HEK293T (cell line): ENCODE measurements around the gene SH3PXD2B.

Experiments used
- BHLHE40 ChIP-seq: fragments of 450-650 bp; IDR thresholded peaks from 2 replicates; pipeline ENCODE4 v1.6.1; 2016; ENCODE audit warnings: mild to moderate bottlenecking, moderate library complexity, borderline replicate concordance
- CTBP1 ChIP-seq: fragments of 450-650 bp; IDR thresholded peaks from 2 replicates; pipeline ENCODE4 v1.6.1; 2016; ENCODE audit warnings: borderline replicate concordance
- FOXA1 ChIP-seq: fragments of 450-650 bp; IDR thresholded peaks from 2 replicates; pipeline ENCODE4 v1.6.1; 2016; ENCODE audit warnings: mild to moderate bottlenecking
- FOXK2 ChIP-seq: fragments of 450-650 bp; IDR thresholded peaks from 2 replicates; pipeline ENCODE4 v1.6.1; 2016; ENCODE audit warnings: mild to moderate bottlenecking
- FOXM1 ChIP-seq: fragments of 450-650 bp; IDR thresholded peaks from 2 replicates; pipeline ENCODE4 v1.6.1; 2017; ENCODE audit warnings: mild to moderate bottlenecking, borderline replicate concordance
- HDGF ChIP-seq: fragments of 450-650 bp; IDR thresholded peaks from 2 replicates; pipeline ENCODE4 v1.6.1; 2017; ENCODE audit warnings: antibody characterized with exemption, borderline replicate concordance
- SUZ12 ChIP-seq: fragments of 450-650 bp; IDR thresholded peaks from 2 replicates; pipeline ENCODE4 v1.6.1; 2016; ENCODE audit warnings: mild to moderate bottlenecking
- TARDBP ChIP-seq: fragments of 450-650 bp; IDR thresholded peaks from 2 replicates; pipeline ENCODE4 v1.6.1; 2016

GRCh38 chr5:172488221-172488620, 33.9 kb upstream of the SH3PXD2B start:
- no peak for TF ChIP-seq FOXK2
- TF ChIP-seq BHLHE40: no peak
- TF ChIP-seq FOXA1: no peak
- TF ChIP-seq TARDBP: no peak
- no peak for TF ChIP-seq FOXM1
- TF ChIP-seq HDGF: no peak
- TF ChIP-seq CTBP1: no peak
- no peak for TF ChIP-seq SUZ12
